Neural cell (in vitro differentiated cells): Measurements from ENCODE around the gene XRCC3.

Experiments
- CTCF ChIP-seq: fragments of 450-650 bp; IDR thresholded peaks from 2 replicates; pipeline ENCODE4 v1.5.1; 2014; ENCODE audit warnings: antibody characterized with exemption, mild to moderate bottlenecking, moderate library complexity; ENCODE audit not compliant: poor library complexity, severe bottlenecking
- EP300 ChIP-seq: fragments of 450-650 bp; conservative IDR thresholded peaks from 2 replicates; pipeline ENCODE4 v1.6.1; 2014; ENCODE audit warnings: antibody characterized with exemption, mild to moderate bottlenecking, moderate library complexity; ENCODE audit not compliant: poor library complexity, severe bottlenecking
- EZH2 ChIP-seq: fragments of 200-600, 300-800 bp; shearing (Covaris generic), sonication (generic); IDR thresholded peaks from 2 replicates; pipeline ENCODE4 v1.6.1; 2014; ENCODE audit warnings: antibody characterized with exemption, low read length, borderline replicate concordance, mild to moderate bottlenecking; ENCODE audit not compliant: insufficient read depth, poor library complexity, severe bottlenecking
- POLR2AphosphoS5 ChIP-seq: IDR thresholded peaks from 2 replicates; pipeline ENCODE4 v1.6.1; 2012
- RAD21 ChIP-seq: fragments of 450-650 bp; conservative IDR thresholded peaks from 2 replicates; pipeline ENCODE4 v1.6.1; 2014; ENCODE audit warnings: antibody characterized with exemption, mild to moderate bottlenecking, moderate library complexity
- SMC3 ChIP-seq: fragments of 450-650 bp; conservative IDR thresholded peaks from 2 replicates; pipeline ENCODE4 v1.6.1; 2014; ENCODE audit warnings: antibody characterized with exemption, mild to moderate bottlenecking, moderate library complexity; ENCODE audit not compliant: poor library complexity
- TAF1 ChIP-seq: IDR thresholded peaks from 2 replicates; pipeline ENCODE4 v1.6.1; 2012; ENCODE audit warnings: low read depth
- TF ChIP-seq, protein P1 (sequence below): IDR thresholded peaks from 2 replicates; pipeline ENCODE4 v1.6.1; 2012; ENCODE audit warnings: borderline replicate concordance

DNA sequence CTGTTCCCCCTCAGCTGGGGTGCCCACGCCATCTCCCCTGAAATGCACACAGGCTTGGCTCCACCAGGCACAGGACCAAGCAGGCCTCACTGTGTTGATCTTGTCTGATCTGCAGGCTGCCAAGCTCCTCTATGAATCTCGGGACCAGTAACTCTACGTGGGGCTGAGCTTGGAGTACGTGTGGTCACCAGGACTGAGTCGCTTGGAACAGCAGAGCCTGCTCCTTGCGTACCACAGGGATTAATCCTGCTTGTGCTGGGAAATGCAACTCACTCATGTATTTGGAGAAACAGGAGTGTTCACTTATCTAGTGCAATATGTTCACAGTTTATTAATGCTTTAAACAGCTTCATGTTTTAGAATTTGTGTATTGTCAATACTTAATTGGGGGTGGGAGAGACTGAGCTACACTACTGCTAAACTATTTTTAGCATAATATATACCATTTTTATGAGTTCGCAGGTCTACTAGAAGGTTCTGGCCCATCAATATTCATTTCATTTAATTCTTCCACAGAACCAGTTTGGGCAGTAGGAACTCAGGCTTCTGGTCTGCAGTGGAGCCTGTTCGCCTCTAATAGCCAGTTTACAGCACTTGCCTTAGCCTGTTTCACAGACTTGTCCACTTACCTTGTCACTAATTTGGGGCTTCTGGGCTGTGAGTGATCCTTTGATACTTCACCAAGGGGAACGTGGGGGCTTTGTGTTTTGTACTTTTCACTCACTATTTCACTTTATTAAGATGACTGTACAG is 17.8 kb upstream of the XRCC3 start:
- TF ChIP-seq POLR2AphosphoS5 = no peak
- TF ChIP-seq, protein P1, sequence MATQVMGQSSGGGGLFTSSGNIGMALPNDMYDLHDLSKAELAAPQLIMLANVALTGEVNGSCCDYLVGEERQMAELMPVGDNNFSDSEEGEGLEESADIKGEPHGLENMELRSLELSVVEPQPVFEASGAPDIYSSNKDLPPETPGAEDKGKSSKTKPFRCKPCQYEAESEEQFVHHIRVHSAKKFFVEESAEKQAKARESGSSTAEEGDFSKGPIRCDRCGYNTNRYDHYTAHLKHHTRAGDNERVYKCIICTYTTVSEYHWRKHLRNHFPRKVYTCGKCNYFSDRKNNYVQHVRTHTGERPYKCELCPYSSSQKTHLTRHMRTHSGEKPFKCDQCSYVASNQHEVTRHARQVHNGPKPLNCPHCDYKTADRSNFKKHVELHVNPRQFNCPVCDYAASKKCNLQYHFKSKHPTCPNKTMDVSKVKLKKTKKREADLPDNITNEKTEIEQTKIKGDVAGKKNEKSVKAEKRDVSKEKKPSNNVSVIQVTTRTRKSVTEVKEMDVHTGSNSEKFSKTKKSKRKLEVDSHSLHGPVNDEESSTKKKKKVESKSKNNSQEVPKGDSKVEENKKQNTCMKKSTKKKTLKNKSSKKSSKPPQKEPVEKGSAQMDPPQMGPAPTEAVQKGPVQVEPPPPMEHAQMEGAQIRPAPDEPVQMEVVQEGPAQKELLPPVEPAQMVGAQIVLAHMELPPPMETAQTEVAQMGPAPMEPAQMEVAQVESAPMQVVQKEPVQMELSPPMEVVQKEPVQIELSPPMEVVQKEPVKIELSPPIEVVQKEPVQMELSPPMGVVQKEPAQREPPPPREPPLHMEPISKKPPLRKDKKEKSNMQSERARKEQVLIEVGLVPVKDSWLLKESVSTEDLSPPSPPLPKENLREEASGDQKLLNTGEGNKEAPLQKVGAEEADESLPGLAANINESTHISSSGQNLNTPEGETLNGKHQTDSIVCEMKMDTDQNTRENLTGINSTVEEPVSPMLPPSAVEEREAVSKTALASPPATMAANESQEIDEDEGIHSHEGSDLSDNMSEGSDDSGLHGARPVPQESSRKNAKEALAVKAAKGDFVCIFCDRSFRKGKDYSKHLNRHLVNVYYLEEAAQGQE = no peak
- TF ChIP-seq CTCF = no peak
- TF ChIP-seq EP300 = no peak
- no peak for TF ChIP-seq SMC3
- no peak for TF ChIP-seq EZH2
- no peak for TF ChIP-seq TAF1
- TF ChIP-seq RAD21 = no peak
